Stimulated activated CD8-positive, alpha-beta memory T cell treated with anti-CD3 and anti-CD28 coated beads, Interleukin-15, amount 100 ng/mL, for 4 hours (primary cell): Measurements from ENCODE around the gene ZNF587B.
"Not testable (repeated sequence)": the region's sequence is repeated elsewhere in the genome, so short reads cannot be mapped to it uniquely, and the experiment has no call there.

Source experiments
- DNase-seq, 2 donors: peaks; one replicate each; pipeline ENCODE4 v3.0.0-alpha.2; 2020; ENCODE audit warnings: low read depth in 2 of 2

The ZNF587B gene

GRCh38 chr19:57872450-57872849 lies 42.4 kb downstream of the ZNF587B start:
- DNase-seq = no peak

GRCh38 chr19:57873883-57874799 lies 44.0 kb downstream of the ZNF587B start:
- DNase-seq = not testable (repeated sequence)

DNA sequence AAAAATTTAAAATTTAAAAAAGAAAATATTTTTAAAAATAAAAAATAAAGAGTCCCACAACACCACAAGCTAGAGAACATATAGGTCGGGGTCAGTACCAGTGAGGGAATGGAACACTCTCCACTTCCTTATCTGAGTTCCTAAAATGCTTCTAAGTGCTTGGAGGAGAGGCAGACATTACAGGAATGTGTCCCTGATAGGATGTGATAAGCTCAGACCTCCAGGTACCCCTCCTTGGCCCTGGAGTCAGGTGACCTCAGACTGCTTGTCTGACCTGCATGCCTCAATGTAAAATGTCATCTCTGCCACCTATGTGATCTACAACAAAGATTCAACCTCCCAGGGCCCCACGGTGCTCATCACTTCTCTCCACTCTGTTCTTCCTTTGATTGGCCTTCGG lies 55.9 kb downstream of the ZNF587B start:
- no peak for DNase-seq

DNA sequence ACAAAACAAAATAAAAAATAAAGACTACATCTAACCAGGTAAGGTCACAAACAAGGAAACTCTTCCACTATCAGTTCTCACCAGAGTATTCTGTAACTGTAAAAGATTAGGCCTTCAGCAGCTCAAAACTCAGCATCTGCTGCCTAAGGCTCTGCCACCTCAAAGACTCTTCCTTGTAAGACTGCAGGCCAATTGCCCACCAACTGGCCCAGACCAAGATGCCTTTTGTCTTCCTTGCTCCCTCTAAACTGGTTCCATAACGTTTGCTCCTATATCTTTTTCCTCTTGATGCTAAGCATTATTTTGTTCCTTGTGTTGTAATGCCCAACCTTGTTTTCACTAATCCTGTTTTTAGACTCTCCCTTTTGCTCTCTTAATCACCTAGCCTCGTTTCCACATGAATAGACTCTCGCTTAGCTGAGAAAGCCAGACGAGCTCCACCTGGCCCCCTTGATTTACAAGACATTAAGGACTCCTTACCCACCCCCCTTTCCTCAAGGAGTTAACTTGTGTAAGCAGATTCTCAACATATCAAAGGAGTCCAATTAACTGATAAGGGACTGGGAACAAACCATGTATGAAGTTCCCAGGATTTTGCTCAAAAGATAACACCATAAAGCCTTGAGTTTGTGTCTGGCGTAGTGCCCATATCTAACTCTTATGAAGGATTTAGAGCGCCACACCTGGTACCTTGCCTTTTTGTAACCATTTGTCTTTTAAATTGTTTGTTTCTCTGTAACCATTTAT lies 57.3 kb downstream of the ZNF587B start:
- DNase-seq = no peak

GRCh38 chr19:57888107-57888559 lies 58.0 kb downstream of the ZNF587B start:
- DNase-seq = no peak

GRCh38 chr19:57888560-57889231 lies 58.6 kb downstream of the ZNF587B start, which contains the start of gene ZNF814:
ZNF814 (minus strand) TSS chr19:57889037; CDS start chr19:57888802, 235 bp downstream.
- DNase-seq = peak; percentile 52 to 74

DNA sequence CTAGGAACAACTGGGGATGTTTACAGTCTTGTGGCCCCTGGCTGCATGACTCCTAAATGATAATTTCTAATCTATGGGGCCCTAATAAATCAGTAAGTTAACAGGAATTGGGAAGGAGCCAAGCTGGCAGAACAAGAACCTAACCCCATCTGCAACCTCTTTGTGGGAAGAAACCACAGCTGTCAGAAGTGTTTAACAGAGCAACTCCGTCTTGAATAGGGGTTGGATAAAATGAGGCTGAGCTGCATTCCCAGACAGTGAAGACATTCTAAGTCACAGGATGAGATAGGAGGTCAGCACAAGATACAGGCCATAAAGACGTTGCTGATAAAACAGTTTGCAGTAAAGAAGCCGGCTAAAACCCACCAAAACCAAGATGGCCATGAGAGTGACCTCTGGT lies 60.6 kb downstream of the ZNF587B start:
- DNase-seq = not testable (repeated sequence)
